PFSK-1 (cell line): ENCODE data around the gene CENPB.

Experiments
- POLR2AphosphoS5 ChIP-seq: IDR thresholded peaks from 2 replicates; pipeline ENCODE4 v1.6.1; 2012; ENCODE audit warnings: low read depth, mild to moderate bottlenecking, control low read depth, low read length, moderate library complexity
- TAF1 ChIP-seq: IDR thresholded peaks from 2 replicates; pipeline ENCODE4 v1.6.1; 2012; ENCODE audit warnings: low read length, control low read depth, borderline replicate concordance; ENCODE audit not compliant: insufficient read depth
- TF ChIP-seq, protein P1 (sequence below), 2 experiments: IDR thresholded peaks; 2 replicates each; pipeline versions ENCODE4 v1.6.1 to v1.8.0; 2011 to 2012; ENCODE audit warnings: low read depth in 2 of 2, low read length in 2 of 2, control low read depth in 1 of 2, inconsistent platforms in 1 of 2, mild to moderate bottlenecking in 1 of 2, moderate library complexity in 1 of 2; ENCODE audit not compliant: insufficient read depth in 1 of 2

DNA sequence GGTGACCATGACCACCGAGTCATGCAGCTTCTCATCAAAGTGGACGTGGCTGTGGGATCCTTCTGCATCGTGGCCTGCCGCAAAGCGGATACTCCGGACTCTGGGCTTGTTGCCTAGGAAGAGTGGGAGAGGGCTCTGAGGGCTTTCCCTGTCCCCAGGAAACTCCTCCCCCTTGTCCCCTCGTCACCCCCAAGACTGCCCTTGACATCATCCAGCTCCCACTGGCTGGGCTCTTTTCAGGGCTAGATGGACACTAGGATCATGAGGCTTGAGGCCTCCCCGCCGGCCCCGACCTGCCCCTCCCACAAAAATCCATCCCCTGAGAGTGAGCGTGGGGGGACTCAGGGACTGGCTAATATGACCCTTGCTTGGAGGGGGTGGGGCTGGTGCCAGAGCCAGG, 28.0 kb downstream of the CENPB start:
- TF ChIP-seq TAF1 = no peak
- no peak for TF ChIP-seq POLR2AphosphoS5
- TF ChIP-seq, protein P1, sequence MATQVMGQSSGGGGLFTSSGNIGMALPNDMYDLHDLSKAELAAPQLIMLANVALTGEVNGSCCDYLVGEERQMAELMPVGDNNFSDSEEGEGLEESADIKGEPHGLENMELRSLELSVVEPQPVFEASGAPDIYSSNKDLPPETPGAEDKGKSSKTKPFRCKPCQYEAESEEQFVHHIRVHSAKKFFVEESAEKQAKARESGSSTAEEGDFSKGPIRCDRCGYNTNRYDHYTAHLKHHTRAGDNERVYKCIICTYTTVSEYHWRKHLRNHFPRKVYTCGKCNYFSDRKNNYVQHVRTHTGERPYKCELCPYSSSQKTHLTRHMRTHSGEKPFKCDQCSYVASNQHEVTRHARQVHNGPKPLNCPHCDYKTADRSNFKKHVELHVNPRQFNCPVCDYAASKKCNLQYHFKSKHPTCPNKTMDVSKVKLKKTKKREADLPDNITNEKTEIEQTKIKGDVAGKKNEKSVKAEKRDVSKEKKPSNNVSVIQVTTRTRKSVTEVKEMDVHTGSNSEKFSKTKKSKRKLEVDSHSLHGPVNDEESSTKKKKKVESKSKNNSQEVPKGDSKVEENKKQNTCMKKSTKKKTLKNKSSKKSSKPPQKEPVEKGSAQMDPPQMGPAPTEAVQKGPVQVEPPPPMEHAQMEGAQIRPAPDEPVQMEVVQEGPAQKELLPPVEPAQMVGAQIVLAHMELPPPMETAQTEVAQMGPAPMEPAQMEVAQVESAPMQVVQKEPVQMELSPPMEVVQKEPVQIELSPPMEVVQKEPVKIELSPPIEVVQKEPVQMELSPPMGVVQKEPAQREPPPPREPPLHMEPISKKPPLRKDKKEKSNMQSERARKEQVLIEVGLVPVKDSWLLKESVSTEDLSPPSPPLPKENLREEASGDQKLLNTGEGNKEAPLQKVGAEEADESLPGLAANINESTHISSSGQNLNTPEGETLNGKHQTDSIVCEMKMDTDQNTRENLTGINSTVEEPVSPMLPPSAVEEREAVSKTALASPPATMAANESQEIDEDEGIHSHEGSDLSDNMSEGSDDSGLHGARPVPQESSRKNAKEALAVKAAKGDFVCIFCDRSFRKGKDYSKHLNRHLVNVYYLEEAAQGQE (IDR thresholded peaks at IDR 0.05; ENCODE audit: insufficient read depth in 1 of 2, low read depth in 2 of 2, low read length in 2 of 2) = no peak
